CD4-positive, CD25-positive, alpha-beta regulatory T cell (primary cell): ENCODE results near the gene BRD8. TPM values are rescaled to one million over a fixed set of nuclear protein-coding genes. Genes with fewer than 3 reads are reported as not detected.

ENCODE experiments used
- ATAC-seq, 2 donors: fragments of 150-1000 bp; cut with Tn5 transposase; one replicate each; pipeline ENCODE4 v1.10.0; 2021; ENCODE audit warnings: low read depth in 2 of 2, moderate number of reproducible peaks in 2 of 2, moderate library complexity in 1 of 2
- DNase-seq, 3 donors: peaks; one replicate each; pipeline versions ENCODE4 v3.0.0 to v3.0.0-alpha.2; 2012 to 2022; ENCODE audit warnings: mixed read lengths in 1 of 3
- H3K27ac ChIP-seq: one replicate; pipeline ENCODE4 v1.7.0; 2013; ENCODE audit warnings: mild to moderate bottlenecking, low read length; ENCODE audit not compliant: insufficient read depth, poor library complexity, severe bottlenecking
- H3K27me3 ChIP-seq: one replicate; pipeline ENCODE4 v1.7.0; 2013; ENCODE audit warnings: low read length; ENCODE audit not compliant: control insufficient read depth, insufficient read depth
- H3K36me3 ChIP-seq: one replicate; pipeline ENCODE4 v1.7.0; 2013; ENCODE audit warnings: mild to moderate bottlenecking, low read length, moderate library complexity; ENCODE audit not compliant: control insufficient read depth, insufficient read depth
- H3K4me1 ChIP-seq: 2 replicates; pipeline ENCODE4 v1.7.0; 2013; ENCODE audit warnings: mild to moderate bottlenecking, low read length; ENCODE audit not compliant: insufficient read depth, control insufficient read depth, poor library complexity, severe bottlenecking
- H3K4me3 ChIP-seq: one replicate; pipeline ENCODE4 v1.7.0; 2013; ENCODE audit warnings: low read depth, mild to moderate bottlenecking, low read length, moderate library complexity
- H3K9me3 ChIP-seq, 2 experiments: 1 replicate in 1 of 2; 2 replicates in 1 of 2; pipeline ENCODE4 v1.7.0; 2013; ENCODE audit warnings: low read length in 2 of 2, mild to moderate bottlenecking in 1 of 2, moderate library complexity in 1 of 2; ENCODE audit not compliant: control insufficient read depth in 2 of 2
- H3K27ac Mint-ChIP-seq, 3 donors: one replicate each; pipeline ENCODE4 v1.8.0; 2020 to 2022; ENCODE audit warnings: mild to moderate bottlenecking in 3 of 3, mixed read lengths in 3 of 3, moderate library complexity in 2 of 3
- H3K27me3 Mint-ChIP-seq: one replicate; pipeline ENCODE4 v1.8.0; 2022; ENCODE audit warnings: mild to moderate bottlenecking, mixed read lengths
- H3K36me3 Mint-ChIP-seq: one replicate; pipeline ENCODE4 v1.8.0; 2020; ENCODE audit warnings: mixed read lengths
- H3K4me1 Mint-ChIP-seq, 4 donors: one replicate each; pipeline ENCODE4 v1.8.0; 2020 to 2022; ENCODE audit warnings: mixed read lengths in 4 of 4, mild to moderate bottlenecking in 1 of 4
- H3K4me3 Mint-ChIP-seq, 4 donors: one replicate each; pipeline ENCODE4 v1.8.0; 2020 to 2022; ENCODE audit warnings: mild to moderate bottlenecking in 4 of 4, mixed read lengths in 4 of 4, moderate library complexity in 3 of 4
- H3K9me3 Mint-ChIP-seq, 7 donors: one replicate each; pipeline ENCODE4 v1.8.0; 2020 to 2022; ENCODE audit warnings: mixed read lengths in 7 of 7, mild to moderate bottlenecking in 3 of 7, moderate library complexity in 2 of 7
- polyA plus RNA-seq, 4 donors: library from polyadenylated mRNA; unstranded; fragments of 300-500 nt; fragmentation: Illumina TruSeq; gene quantifications; one replicate each; pipeline ENCODE4 v1.2.3, GENCODE V29; 2021
- total RNA-seq: library from RNA; stranded (reverse); gene quantifications from one replicate; pipeline ENCODE4 v1.2.3, GENCODE V29; 2022

BRD8 gene
- total and polyA plus RNA-seq, 5 donors from 2014 or later, result 19.5 to 32.9 (median 20.9) TPM

- Mint-ChIP-seq H3K4me1 (peaks cover 0 to 8% (median 0%) of the 10 kb centered on the region in 4 donors), H3K27ac (no peak overlapping the region), H3K36me3 (no peaks in the 10 kb centered on the region), H3K9me3 (peaks cover 0 to 1% (median 0%) of the 10 kb centered on the region in 7 donors), H3K27me3 (peaks cover 32% of the 10 kb centered on the region), H3K4me3 (peak overlapping the region in 1 of 4 donors; percentile 77)
- DNase-seq (no peak), ATAC-seq (no peak)
- peak overlapping the region; percentile 73 for H3K4me3 ChIP-seq
- H3K4me1 ChIP-seq, result peaks cover 4% of the 10 kb centered on the region
- H3K9me3 ChIP-seq, result no peaks in the 10 kb centered on the region
- no peaks in the 10 kb centered on the region for H3K36me3 ChIP-seq
- no peak overlapping the region for H3K27ac ChIP-seq
- H3K27me3 ChIP-seq, result peaks cover 2% of the 10 kb centered on the region
Observed at GRCh38 chr5:138132543-138132942, 45.9 kb downstream of the BRD8 start.

GRCh38 chr5:138129347-138129746 is 49.1 kb downstream of the BRD8 start:
- Mint-ChIP-seq H3K4me1 (peaks cover 0 to 8% (median 0%) of the 10 kb centered on the region in 4 donors), H3K9me3 (no peaks in the 10 kb centered on the region), H3K27ac (no peak overlapping the region), H3K4me3 (no peak overlapping the region), H3K36me3 (no peaks in the 10 kb centered on the region), H3K27me3 (peaks cover 32% of the 10 kb centered on the region)
- H3K4me1 ChIP-seq, result peaks cover 4% of the 10 kb centered on the region
- no peaks in the 10 kb centered on the region for H3K36me3 ChIP-seq
- no peak overlapping the region for H3K27ac ChIP-seq
- no peak for DNase-seq
- H3K4me3 ChIP-seq, result no peak overlapping the region
- H3K27me3 ChIP-seq, result no peaks in the 10 kb centered on the region
- no peaks in the 10 kb centered on the region for H3K9me3 ChIP-seq
- ATAC-seq, result no peak

DNA sequence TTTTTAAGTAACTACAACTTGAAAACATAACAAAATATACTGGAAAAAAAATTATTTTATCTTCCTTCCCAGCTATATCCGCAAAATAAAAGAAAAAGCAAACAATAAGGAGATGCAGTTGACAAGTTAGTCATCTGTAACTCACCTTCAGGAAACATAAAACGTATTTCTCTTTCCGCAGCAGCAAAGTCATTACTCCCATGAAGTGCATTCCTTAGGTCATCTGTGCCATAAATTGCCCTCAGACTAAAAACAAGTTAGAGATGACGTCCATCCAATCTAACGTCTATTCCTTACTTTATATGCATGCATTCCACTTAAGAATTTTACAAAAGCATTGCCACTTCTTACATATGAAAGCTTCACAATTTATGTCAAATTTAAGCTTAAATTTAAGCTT is 50.1 kb downstream of the BRD8 start:
- H3K9me3 ChIP-seq, result no peaks in the 10 kb centered on the region

GRCh38 chr5:138115254-138115653 is 63.2 kb downstream of the BRD8 start:
- no peak overlapping the region for H3K4me3 Mint-ChIP-seq
- no peaks in the 10 kb centered on the region for H3K9me3 Mint-ChIP-seq
- H3K27ac Mint-ChIP-seq, result no peak overlapping the region
- no peaks in the 10 kb centered on the region for H3K4me1 Mint-ChIP-seq
- Histone ChIP-seq H3K9me3 (no peaks in the 10 kb centered on the region), H3K36me3 (no peaks in the 10 kb centered on the region), H3K4me3 (no peak overlapping the region), H3K27me3 (no peaks in the 10 kb centered on the region), H3K4me1 (no peaks in the 10 kb centered on the region), H3K27ac (no peak overlapping the region)
- peaks cover 20% of the 10 kb centered on the region for H3K27me3 Mint-ChIP-seq
- ATAC-seq, result no peak
- no peak for DNase-seq
- no peaks in the 10 kb centered on the region for H3K36me3 Mint-ChIP-seq

More for the DNA sequence above, 50.1 kb downstream of the BRD8 start:
- Mint-ChIP-seq H3K27me3 (peaks cover 27% of the 10 kb centered on the region), H3K27ac (no peak overlapping the region), H3K9me3 (no peaks in the 10 kb centered on the region), H3K4me1 (peaks cover 0 to 3% (median 0%) of the 10 kb centered on the region in 4 donors), H3K4me3 (no peak overlapping the region), H3K36me3 (no peaks in the 10 kb centered on the region)
- H3K36me3 ChIP-seq, result no peaks in the 10 kb centered on the region
- DNase-seq (no peak), ATAC-seq (no peak)
- no peak overlapping the region for H3K4me3 ChIP-seq
- no peak overlapping the region for H3K27ac ChIP-seq
- peaks cover 2% of the 10 kb centered on the region for H3K27me3 ChIP-seq
- H3K4me1 ChIP-seq, result peaks cover 4% of the 10 kb centered on the region

DNA sequence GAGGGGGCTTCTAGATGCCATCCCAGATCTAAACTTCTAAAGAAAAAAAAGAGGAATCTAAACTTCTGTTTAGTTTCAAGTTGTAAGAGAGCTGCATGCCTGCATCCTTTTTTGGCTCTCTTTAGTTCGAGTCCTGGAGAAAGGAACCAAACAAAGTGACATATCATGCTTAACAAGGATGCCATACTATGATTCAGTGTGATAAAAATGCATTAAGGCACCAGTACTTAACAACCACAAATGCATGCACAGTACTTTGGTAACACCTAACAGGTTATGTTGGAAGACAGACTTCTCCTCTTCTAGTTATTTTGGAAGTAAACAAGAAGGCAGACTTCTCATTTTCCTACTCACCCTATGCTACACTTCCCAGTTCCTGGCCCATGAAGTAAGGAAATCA is 66.5 kb downstream of the BRD8 start:
- Histone ChIP-seq H3K27me3 (peaks cover 2% of the 10 kb centered on the region), H3K4me3 (no peak overlapping the region), H3K36me3 (no peaks in the 10 kb centered on the region), H3K9me3 (no peaks in the 10 kb centered on the region), H3K4me1 (no peaks in the 10 kb centered on the region), H3K27ac (no peak overlapping the region)
- Mint-ChIP-seq H3K36me3 (no peaks in the 10 kb centered on the region), H3K4me3 (no peak overlapping the region), H3K4me1 (no peaks in the 10 kb centered on the region), H3K27me3 (peaks cover 25% of the 10 kb centered on the region), H3K27ac (no peak overlapping the region), H3K9me3 (peaks cover 0 to 1% (median 0%) of the 10 kb centered on the region in 7 donors)
- no peak for DNase-seq
- no peak for ATAC-seq

GRCh38 chr5:138111181-138111580 is 67.2 kb downstream of the BRD8 start:
- Histone ChIP-seq H3K27me3 (peaks cover 2% of the 10 kb centered on the region), H3K27ac (no peak overlapping the region), H3K4me1 (no peaks in the 10 kb centered on the region), H3K4me3 (no peak overlapping the region), H3K9me3 (no peaks in the 10 kb centered on the region), H3K36me3 (no peaks in the 10 kb centered on the region)
- ATAC-seq (no peak), DNase-seq (no peak)
- H3K9me3 Mint-ChIP-seq, result peaks cover 0 to 1% (median 0%) of the 10 kb centered on the region in 7 donors
- peaks cover 26% of the 10 kb centered on the region for H3K27me3 Mint-ChIP-seq
- H3K36me3 Mint-ChIP-seq, result no peaks in the 10 kb centered on the region
- no peaks in the 10 kb centered on the region for H3K4me1 Mint-ChIP-seq
- no peak overlapping the region for H3K27ac Mint-ChIP-seq
- H3K4me3 Mint-ChIP-seq, result no peak overlapping the region

DNA sequence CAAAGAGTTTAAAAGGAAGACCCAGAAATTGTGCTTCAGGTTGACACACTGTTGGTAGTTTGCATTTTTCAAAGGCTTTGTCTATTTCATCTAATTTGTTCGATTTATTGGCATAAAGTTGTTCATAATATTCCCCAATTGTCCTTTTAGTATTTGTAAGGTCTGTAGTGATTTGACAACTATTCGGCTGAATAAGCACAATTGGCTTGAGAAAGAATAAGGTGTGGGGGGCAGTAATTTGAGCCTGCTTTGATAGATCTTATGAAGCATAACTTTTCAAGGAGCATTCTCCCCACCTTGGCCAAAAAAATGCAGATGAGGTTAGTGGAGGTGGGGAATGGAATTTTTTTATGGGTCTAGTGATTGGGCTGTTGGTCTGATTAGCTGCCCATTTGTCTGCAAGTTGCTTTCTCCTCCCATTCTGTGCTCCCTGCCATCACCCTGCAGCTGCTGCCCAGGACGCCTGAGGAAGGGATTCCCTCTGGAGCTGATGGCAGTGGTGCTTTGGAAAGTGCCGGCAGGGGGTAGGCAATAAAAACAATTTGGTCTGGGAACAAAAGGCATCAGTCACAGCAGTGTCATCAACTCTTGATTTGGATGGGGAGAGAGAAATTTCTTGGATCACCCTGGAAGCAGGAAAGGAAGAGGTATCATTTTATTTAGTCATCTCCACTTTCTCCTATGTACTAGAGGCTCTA is 68.0 kb downstream of the BRD8 start:
- H3K36me3 Mint-ChIP-seq, result no peaks in the 10 kb centered on the region

More for the DNA sequence above, 68.0 kb downstream of the BRD8 start:
- Mint-ChIP-seq H3K9me3 (peaks cover 0 to 1% (median 0%) of the 10 kb centered on the region in 7 donors), H3K4me3 (no peak overlapping the region), H3K4me1 (no peaks in the 10 kb centered on the region), H3K27ac (no peak overlapping the region), H3K27me3 (peaks cover 26% of the 10 kb centered on the region)
- ATAC-seq (no peak), DNase-seq (no peak)
- Histone ChIP-seq H3K9me3 (no peaks in the 10 kb centered on the region), H3K4me3 (no peak overlapping the region), H3K27me3 (peaks cover 2% of the 10 kb centered on the region), H3K36me3 (no peaks in the 10 kb centered on the region), H3K27ac (no peak overlapping the region), H3K4me1 (no peaks in the 10 kb centered on the region)
